Glutamatergic neuron (in vitro differentiated cells): ENCODE results near the gene DENND5B. TPM values are rescaled to one million over a fixed set of nuclear protein-coding genes. Genes with fewer than 3 reads are reported as not detected.

Experiments
- DNase-seq: peaks from one replicate; pipeline ENCODE4 v3.0.0; 2022
- H3K27ac Mint-ChIP-seq: one replicate; pipeline ENCODE4 v1.8.0; 2020; ENCODE audit warnings: mild to moderate bottlenecking, mixed read lengths, inconsistent platforms; ENCODE audit not compliant: unreplicated experiment
- H3K27me3 Mint-ChIP-seq: one replicate; pipeline ENCODE4 v1.8.0; 2020; ENCODE audit warnings: mild to moderate bottlenecking, moderate library complexity, mixed read lengths, inconsistent platforms; ENCODE audit not compliant: unreplicated experiment
- H3K36me3 Mint-ChIP-seq: one replicate; pipeline ENCODE4 v1.8.0; 2020; ENCODE audit warnings: mild to moderate bottlenecking, mixed read lengths, inconsistent platforms; ENCODE audit not compliant: unreplicated experiment
- H3K4me1 Mint-ChIP-seq: one replicate; pipeline ENCODE4 v1.8.0; 2020; ENCODE audit warnings: mild to moderate bottlenecking, low read depth, mixed read lengths, inconsistent platforms; ENCODE audit not compliant: unreplicated experiment
- H3K4me3 Mint-ChIP-seq: one replicate; pipeline ENCODE4 v1.8.0; 2020; ENCODE audit warnings: mild to moderate bottlenecking, mixed read lengths, inconsistent platforms; ENCODE audit not compliant: unreplicated experiment
- H3K9me3 Mint-ChIP-seq: one replicate; pipeline ENCODE4 v1.8.0; 2020; ENCODE audit warnings: mild to moderate bottlenecking, moderate library complexity, mixed read lengths, inconsistent platforms; ENCODE audit not compliant: unreplicated experiment
- total RNA-seq: library from RNA; stranded (reverse); fragmentation: NEBNext Ultra II Directional; extraction: Animal tissue kit (Norgen Biotek cat#: 25700); gene quantifications from one replicate; pipeline ENCODE4 v1.2.1, GENCODE V29; 2021; ENCODE audit not compliant: unreplicated experiment
- TF ChIP-seq, protein P1 (sequence below): fragments of 200-600 bp; sonication (generic); IDR thresholded peaks from one replicate; pipeline ENCODE4 v1.5.0; 2021; ENCODE audit not compliant: partially characterized antibody, unreplicated experiment

The DENND5B gene
- total RNA-seq, 1 donor from 2014 or later, result 45.6 TPM

DNA sequence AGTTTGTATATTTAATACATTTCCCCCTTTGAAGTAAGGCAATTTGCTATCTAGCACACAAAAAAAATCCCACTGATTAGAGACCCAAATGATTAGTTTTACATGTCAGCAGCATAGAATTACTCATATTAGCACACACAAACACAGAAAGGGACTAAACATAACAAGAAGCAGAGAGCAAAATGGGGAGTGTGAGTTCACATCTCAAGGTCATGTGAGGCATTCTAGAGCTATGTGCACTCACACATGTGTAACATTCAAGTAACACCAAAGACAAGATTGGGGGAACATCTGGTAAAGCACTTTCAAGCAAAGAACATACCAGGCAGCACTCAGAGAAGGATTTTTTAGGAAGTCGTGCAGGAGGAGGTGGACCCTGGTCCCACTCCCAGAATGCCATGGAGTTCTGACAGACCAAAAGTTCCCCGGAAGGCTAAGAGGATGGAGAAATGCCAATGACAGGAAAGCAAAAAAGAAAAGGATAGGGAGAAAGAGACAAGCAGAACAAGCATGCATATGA lies 159.2 kb downstream of the DENND5B start:
- H3K36me3 Mint-ChIP-seq, result no peaks in the 10 kb centered on the region
- no peaks in the 10 kb centered on the region for H3K27me3 Mint-ChIP-seq
- H3K4me3 Mint-ChIP-seq, result no peak overlapping the region
- DNase-seq, result no peak
- TF ChIP-seq, protein P1, sequence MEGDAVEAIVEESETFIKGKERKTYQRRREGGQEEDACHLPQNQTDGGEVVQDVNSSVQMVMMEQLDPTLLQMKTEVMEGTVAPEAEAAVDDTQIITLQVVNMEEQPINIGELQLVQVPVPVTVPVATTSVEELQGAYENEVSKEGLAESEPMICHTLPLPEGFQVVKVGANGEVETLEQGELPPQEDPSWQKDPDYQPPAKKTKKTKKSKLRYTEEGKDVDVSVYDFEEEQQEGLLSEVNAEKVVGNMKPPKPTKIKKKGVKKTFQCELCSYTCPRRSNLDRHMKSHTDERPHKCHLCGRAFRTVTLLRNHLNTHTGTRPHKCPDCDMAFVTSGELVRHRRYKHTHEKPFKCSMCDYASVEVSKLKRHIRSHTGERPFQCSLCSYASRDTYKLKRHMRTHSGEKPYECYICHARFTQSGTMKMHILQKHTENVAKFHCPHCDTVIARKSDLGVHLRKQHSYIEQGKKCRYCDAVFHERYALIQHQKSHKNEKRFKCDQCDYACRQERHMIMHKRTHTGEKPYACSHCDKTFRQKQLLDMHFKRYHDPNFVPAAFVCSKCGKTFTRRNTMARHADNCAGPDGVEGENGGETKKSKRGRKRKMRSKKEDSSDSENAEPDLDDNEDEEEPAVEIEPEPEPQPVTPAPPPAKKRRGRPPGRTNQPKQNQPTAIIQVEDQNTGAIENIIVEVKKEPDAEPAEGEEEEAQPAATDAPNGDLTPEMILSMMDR, result no peak
- H3K9me3 Mint-ChIP-seq, result no peaks in the 10 kb centered on the region
- no peaks in the 10 kb centered on the region for H3K4me1 Mint-ChIP-seq
- H3K27ac Mint-ChIP-seq, result no peak overlapping the region

DNA sequence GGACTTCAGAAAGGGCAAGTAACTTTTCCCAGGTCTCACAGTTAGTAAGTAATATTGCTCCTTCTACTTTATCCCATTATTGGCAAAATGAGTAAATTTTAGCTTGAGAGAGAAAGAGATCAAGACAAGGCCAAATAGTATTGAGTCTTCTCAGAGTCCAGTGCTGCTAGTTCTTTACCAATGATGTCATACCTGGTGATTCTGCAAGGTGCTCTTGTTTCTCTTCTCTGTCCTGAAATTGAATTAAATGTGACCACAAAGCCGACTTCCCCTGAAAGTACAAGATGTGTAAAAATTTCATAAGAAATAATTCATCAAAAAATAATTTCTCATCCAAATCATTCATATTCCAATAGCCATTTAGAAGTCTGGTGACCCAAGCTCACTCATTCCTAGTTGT lies 167.5 kb downstream of the DENND5B start:
- H3K9me3 Mint-ChIP-seq, result no peaks in the 10 kb centered on the region
- H3K36me3 Mint-ChIP-seq, result no peaks in the 10 kb centered on the region
- H3K4me3 Mint-ChIP-seq, result no peak overlapping the region
- no peak overlapping the region for H3K27ac Mint-ChIP-seq
- DNase-seq, result no peak
- TF ChIP-seq, protein P1, result no peak
- peaks cover 2% of the 10 kb centered on the region for H3K27me3 Mint-ChIP-seq
- H3K4me1 Mint-ChIP-seq, result no peaks in the 10 kb centered on the region

DNA sequence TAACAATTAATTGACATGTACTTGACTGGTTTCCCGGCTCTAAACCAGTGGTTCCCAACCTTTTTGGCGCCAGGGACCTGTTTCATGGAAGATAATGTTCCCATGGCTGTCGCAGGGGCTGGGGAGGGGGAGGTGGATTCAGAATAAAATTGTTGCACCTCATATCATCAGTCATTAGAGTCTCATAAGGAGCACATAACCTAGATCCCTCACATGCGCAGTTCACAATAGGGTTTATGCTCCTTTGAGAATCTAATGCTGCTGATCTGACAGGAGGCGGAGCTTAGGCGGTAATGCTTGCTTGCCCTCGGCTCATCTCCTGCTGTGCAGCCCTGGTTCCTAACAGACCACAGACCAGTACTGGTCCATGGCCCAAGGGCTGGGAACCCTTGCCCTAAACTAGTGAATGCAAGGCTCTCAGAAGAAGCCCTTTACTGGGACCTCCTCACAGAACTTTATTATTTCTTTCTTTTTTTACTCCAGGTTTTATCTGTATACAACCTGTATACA lies 178.6 kb downstream of the DENND5B start:
- DNase-seq, result no peak
- TF ChIP-seq, protein P1, result no peak
- H3K9me3 Mint-ChIP-seq, result no peaks in the 10 kb centered on the region
- no peaks in the 10 kb centered on the region for H3K36me3 Mint-ChIP-seq
- no peak overlapping the region for H3K27ac Mint-ChIP-seq
- H3K27me3 Mint-ChIP-seq, result no peaks in the 10 kb centered on the region
- no peak overlapping the region for H3K4me3 Mint-ChIP-seq
- no peaks in the 10 kb centered on the region for H3K4me1 Mint-ChIP-seq

DNA sequence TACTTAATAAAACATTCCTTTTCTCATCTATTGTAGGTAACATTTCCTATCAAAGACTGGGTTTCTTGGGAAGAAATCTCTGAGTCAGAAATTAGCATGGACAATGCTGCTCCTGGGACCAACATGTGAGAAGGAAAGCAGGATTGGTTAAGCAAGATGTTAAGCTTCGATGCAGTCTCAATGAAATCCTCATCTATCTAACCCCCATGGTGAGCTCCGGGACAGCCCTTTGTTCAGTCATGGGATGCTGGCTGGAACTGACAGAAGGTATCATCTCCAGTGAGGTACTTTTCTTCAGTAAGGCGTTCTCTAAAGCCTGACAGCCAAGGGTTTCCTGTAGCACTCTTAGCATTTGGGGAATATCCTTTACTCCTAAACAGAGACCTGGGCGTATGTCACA lies 182.2 kb downstream of the DENND5B start:
- peaks cover 2% of the 10 kb centered on the region for H3K27me3 Mint-ChIP-seq
- no peaks in the 10 kb centered on the region for H3K4me1 Mint-ChIP-seq
- no peak overlapping the region for H3K4me3 Mint-ChIP-seq
- DNase-seq, result no peak
- H3K27ac Mint-ChIP-seq, result no peak overlapping the region
- TF ChIP-seq, protein P1, result no peak
- no peaks in the 10 kb centered on the region for H3K9me3 Mint-ChIP-seq
- no peaks in the 10 kb centered on the region for H3K36me3 Mint-ChIP-seq

DNA sequence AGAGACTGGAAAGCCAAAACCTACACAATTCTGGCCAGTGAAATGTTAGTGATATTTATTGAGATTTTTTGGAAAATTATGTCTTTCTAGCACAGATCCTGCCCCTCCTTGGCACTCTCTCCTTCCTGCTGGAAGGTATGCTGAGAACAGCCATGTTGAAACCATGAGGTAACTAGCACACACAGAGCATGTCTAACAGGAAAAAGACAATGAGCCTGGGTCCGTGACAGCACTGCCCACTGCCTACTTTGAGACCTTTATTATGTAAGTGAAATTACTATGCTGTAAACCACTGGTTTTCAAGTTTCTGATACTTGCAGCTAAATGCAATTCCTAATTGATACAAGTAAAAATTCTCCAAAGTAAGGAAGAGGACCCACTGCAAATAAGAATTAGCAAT lies 183.4 kb downstream of the DENND5B start:
- no peak for DNase-seq
- Mint-ChIP-seq H3K4me1 (no peaks in the 10 kb centered on the region), H3K36me3 (no peaks in the 10 kb centered on the region), H3K27ac (no peak overlapping the region), H3K27me3 (peaks cover 2% of the 10 kb centered on the region), H3K4me3 (no peak overlapping the region), H3K9me3 (no peaks in the 10 kb centered on the region)
- TF ChIP-seq, protein P1, result no peak
